Heart left ventricle (tissue), 16 donors: ENCODE measurements around the gene UACA. TPM values are rescaled to one million over a fixed set of nuclear protein-coding genes. Genes with fewer than 3 reads are reported as not detected.

Experiments used
- ATAC-seq, 4 donors: fragments of 200-7000 bp; cut with Tn5 transposase; one replicate each; pipeline ENCODE4 v1.9.1; 2020 to 2022; ENCODE audit warnings: moderate library complexity in 4 of 4, mild to moderate bottlenecking in 3 of 4, moderate number of reproducible peaks in 1 of 4
- DNase-seq, 5 donors: peaks; one replicate each; pipeline ENCODE4 v3.0.0-alpha.2; 2020
- H3K27ac ChIP-seq, 12 donors: fragments of 200-600 bp; sonication (generic) in 4 of 12; one replicate each; pipeline versions ENCODE4 v1.5.0 to v1.8.0; 2016 to 2022; ENCODE audit warnings: mild to moderate bottlenecking in 2 of 12
- H3K27me3 ChIP-seq, 9 donors: fragments of 200-600 bp; sonication (generic) in 2 of 9; one replicate each; pipeline versions ENCODE4 v1.5.1 to v1.8.0; 2016 to 2022; ENCODE audit warnings: mild to moderate bottlenecking in 3 of 9
- H3K36me3 ChIP-seq, 9 donors: fragments of 200-600 bp; sonication (generic) in 2 of 9; one replicate each; pipeline versions ENCODE4 v1.5.0 to v1.8.0; 2018 to 2022; ENCODE audit warnings: mild to moderate bottlenecking in 2 of 9
- H3K4me1 ChIP-seq, 12 donors: fragments of 200-600 bp; sonication (generic) in 4 of 12; one replicate each; pipeline versions ENCODE4 v1.5.0 to v1.8.0; 2016 to 2022; ENCODE audit warnings: mild to moderate bottlenecking in 3 of 12
- H3K4me3 ChIP-seq, 12 donors: fragments of 200-600 bp; sonication (generic) in 4 of 12; one replicate each; pipeline versions ENCODE4 v1.5.0 to v1.8.0; 2017 to 2022; ENCODE audit warnings: mild to moderate bottlenecking in 9 of 12, moderate library complexity in 4 of 12
- H3K9me3 ChIP-seq, 12 donors: fragments of 200-600 bp; sonication (generic) in 4 of 12; one replicate each; pipeline versions ENCODE4 v1.5.0 to v1.8.0; 2016 to 2022; ENCODE audit warnings: mild to moderate bottlenecking in 1 of 12
- CTCF ChIP-seq, 12 donors: fragments of 200-600 bp; sonication (generic) in 4 of 12; IDR thresholded peaks; one replicate each; pipeline versions ENCODE4 v1.5.0 to v1.8.0; 2018 to 2022; ENCODE audit warnings: antibody characterized with exemption in 12 of 12, mild to moderate bottlenecking in 5 of 12
- POLR2A ChIP-seq, 2 donors: fragments of 450-650 bp; IDR thresholded peaks; one replicate each; pipeline ENCODE4 v1.6.1; 2017; ENCODE audit warnings: antibody characterized with exemption in 2 of 2, mild to moderate bottlenecking in 2 of 2, moderate library complexity in 2 of 2
- WGBS, 4 donors: extraction: QIAGEN DNeasy Blood & Tissue Kit in 2 of 4; methylation state at CpG; one replicate each; pipeline versions ENCODE4 v1.1.5 to v1.1.7; 2013 to 2018; 5-methylcytosine and 5-hydroxymethylcytosine counted together
- intact Hi-C, 10 donors: fragments of 100-400 bp; cut with DNase I; formaldehyde crosslinking; loops; one replicate each; pipeline versions ENCODE4 v1.11.1 to v1.14.2; 2022
- polyA plus RNA-seq, 2 donors: library from polyadenylated mRNA; stranded (reverse); fragments of 200-250 nt; gene quantifications; one replicate each; pipeline ENCODE4 v1.2.3, GENCODE V29; 2013
- total RNA-seq, 9 donors: library from RNA; depleted of rRNA in 2 of 9; stranded (reverse); fragments of >200 nt in 2 of 9; fragmentation: NEBNext Ultra II Directional in 3 of 9; extraction: Animal tissue kit (Norgen Biotek cat#: 25700) in 3 of 9; gene quantifications; one replicate each; pipeline versions ENCODE4 v1.1.0 to v1.2.4, GENCODE V29; 2016 to 2023
- donor health status: ischemic (EF 13 %, LVEDD 7.1; RV severe dilation, severe dysfunction).
- donor health status: healthy with polysubstance abuse.
- donor health status: DM: no; HTN: yes; CAD: no.
- donor health status: DM: no; HTN: no; CAD: no.
- donor health status: ischemic (EF 25% LVEDD 6.9; RV normal size, moderate dysfunction).
- donor health status: ischemic (EF 25% LVEDD 5.7; RV mildly dilated, moderate dysfunction).
- donor health status: healthy.
- donor health status: DM: yes; HTN: yes; CAD: no.
- donor health status: ischemic (EF 35%, LVEDD 5.7; RV mildly dilated, moderate dysfunction).
- donor health status: nonischemic (EF 11% LVEDD 7.7; RV severe dilation, severe dysfunction).
- donor health status: DM: yes; HTN: yes; CAD: no.
- donor health status: PGD.
- donor health status: ischemic (EF 29% LVEDD 5.4; RV normal size, mild dysfunction).
- donor health status: nonischemic (EF 23%, LVEDD 6.1; RV moderate dilation, normal function).

UACA gene
- total and polyA plus RNA-seq, 11 donors = 10.7 to 57.1 (median 49.0) TPM

DNA sequence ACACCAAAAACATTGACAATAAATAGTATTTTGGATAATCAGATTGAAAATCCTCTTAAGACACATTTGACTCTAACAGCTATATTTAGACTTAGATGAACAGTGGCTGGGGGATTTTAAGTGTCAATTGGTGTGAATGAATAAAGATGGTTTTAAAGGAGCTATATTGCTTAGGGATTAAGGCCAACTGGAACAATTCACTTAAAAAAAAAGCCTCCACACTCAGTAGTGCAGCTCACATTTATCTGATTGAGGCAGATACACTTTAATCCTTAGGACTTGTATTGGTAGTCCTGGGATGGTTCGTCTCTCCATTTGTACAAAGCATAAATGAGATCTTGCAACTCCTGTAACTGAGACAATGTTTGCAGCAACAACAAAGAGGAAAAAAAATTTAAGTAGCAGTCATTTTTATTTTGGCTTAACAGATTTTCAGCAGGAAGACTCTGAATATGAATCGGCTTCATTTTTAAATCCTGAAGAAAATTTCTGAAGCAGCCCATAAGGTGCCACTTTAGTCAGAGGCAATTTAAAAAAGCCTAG lies 112.0 kb downstream of the UACA start:
- DNase-seq (no peak), ATAC-seq (no peak)
- intact Hi-C loops = no loop called here
- no peaks in the 10 kb centered on the region for H3K9me3 ChIP-seq
- H3K4me3 ChIP-seq = no peak overlapping the region
- no peak overlapping the region for H3K27ac ChIP-seq
- peaks cover 0 to 6% (median 0%) of the 10 kb centered on the region in 12 donors for H3K4me1 ChIP-seq
- TF ChIP-seq CTCF (IDR thresholded peaks at IDR 0.05) (no peak), POLR2A (IDR thresholded peaks at IDR 0.05) (no peak)
- 93 to 98% (median 95%) methylated on average over 2 of the region's 2 CpGs for WGBS, 4 donors
- H3K36me3 ChIP-seq = peaks cover 0 to 51% (median 25%) of the 10 kb centered on the region in 9 donors
- H3K27me3 ChIP-seq = no peaks in the 10 kb centered on the region

GRCh38 chr15:70650567-70651302 lies 112.6 kb downstream of the UACA start:
- Histone ChIP-seq H3K4me3 (no peak overlapping the region), H3K27me3 (no peaks in the 10 kb centered on the region), H3K4me1 (peaks cover 0 to 6% (median 0%) of the 10 kb centered on the region in 12 donors), H3K36me3 (peaks cover 0 to 44% (median 19%) of the 10 kb centered on the region in 9 donors), H3K9me3 (no peaks in the 10 kb centered on the region), H3K27ac (no peak overlapping the region)
- ATAC-seq = no peak
- intact Hi-C loops = no loop called here
- DNase-seq = no peak
- no peak for TF ChIP-seq CTCF (IDR thresholded peaks at IDR 0.05)
- TF ChIP-seq POLR2A (IDR thresholded peaks at IDR 0.05) = no peak
- WGBS, 4 donors = 82 to 84% (median 83%) methylated on average over 10 of the region's 10 CpGs

DNA sequence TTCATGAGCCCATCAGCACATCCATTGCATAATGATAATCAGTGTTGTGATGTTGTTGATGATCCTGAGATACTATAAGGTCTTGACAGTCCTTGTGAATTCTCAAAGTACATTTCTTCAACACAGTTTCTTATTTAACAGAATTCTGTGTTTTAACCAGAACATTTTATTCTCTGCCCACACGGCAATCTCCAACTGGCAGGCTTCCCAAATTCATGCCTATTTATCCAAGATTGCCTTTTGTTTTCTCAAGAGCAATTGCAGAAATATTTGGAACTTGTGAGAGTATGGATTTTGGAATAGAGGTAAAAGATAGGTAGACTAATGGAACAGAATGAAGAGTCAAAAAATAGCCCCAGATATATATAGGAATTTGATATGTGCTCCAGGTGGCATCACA lies 116.0 kb downstream of the UACA start:
- ATAC-seq = no peak
- no peaks in the 10 kb centered on the region for H3K27me3 ChIP-seq
- H3K4me1 ChIP-seq = peaks cover 0 to 6% (median 0%) of the 10 kb centered on the region in 12 donors
- H3K27ac ChIP-seq = no peak overlapping the region
- intact Hi-C loops = loop anchor here in 1 of 10 donors (5.0 kb wide), 1 partner anchor 485 kb away; no protein-coding TSS in a partner anchor
- no peak for DNase-seq
- no peak overlapping the region for H3K4me3 ChIP-seq
- no peaks in the 10 kb centered on the region for H3K9me3 ChIP-seq
- 51 to 72% (median 54%) methylated on average over 1 of the region's 1 CpG for WGBS, 4 donors
- TF ChIP-seq POLR2A (IDR thresholded peaks at IDR 0.05) (no peak), CTCF (IDR thresholded peaks at IDR 0.05) (no peak)
- H3K36me3 ChIP-seq = peaks cover 0 to 11% (median 0%) of the 10 kb centered on the region in 9 donors

DNA sequence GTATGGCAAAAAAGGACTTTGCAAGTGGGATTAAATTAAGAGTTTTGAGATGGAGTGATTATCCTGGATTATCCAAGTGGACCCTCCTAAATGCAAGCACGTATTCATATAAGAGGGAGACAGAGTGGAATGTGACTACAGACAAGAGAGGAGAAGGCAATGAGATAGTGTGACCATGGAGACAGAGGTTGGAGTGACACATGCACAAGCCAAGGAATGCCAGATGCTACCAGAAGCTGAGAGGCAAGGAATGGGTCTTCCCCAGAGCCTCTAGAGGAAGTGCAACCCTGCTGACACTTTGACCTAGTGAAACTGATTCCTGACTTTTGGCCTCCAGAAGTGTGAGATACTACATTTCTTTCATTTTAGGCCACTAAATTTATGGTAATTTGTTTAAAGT lies 117.2 kb downstream of the UACA start:
- 46 to 58% (median 49%) methylated on average over 1 of the region's 1 CpG for WGBS, 4 donors
- peaks cover 0 to 6% (median 0%) of the 10 kb centered on the region in 12 donors for H3K4me1 ChIP-seq
- H3K36me3 ChIP-seq = no peaks in the 10 kb centered on the region
- ATAC-seq (no peak), DNase-seq (no peak)
- no peak overlapping the region for H3K27ac ChIP-seq
- TF ChIP-seq POLR2A (IDR thresholded peaks at IDR 0.05) (no peak), CTCF (IDR thresholded peaks at IDR 0.05) (no peak)
- intact Hi-C loops = loop anchor here in 1 of 10 donors (5.0 kb wide), 1 partner anchor 484 kb away; no protein-coding TSS in a partner anchor
- no peaks in the 10 kb centered on the region for H3K9me3 ChIP-seq
- H3K27me3 ChIP-seq = no peaks in the 10 kb centered on the region
- no peak overlapping the region for H3K4me3 ChIP-seq
